Prostate gland (tissue), 2 donors: Measurements from ENCODE around the gene ASPG.

Experiments
- POLR2A ChIP-seq: fragments of 450-650 bp; IDR thresholded peaks from one replicate; pipeline ENCODE4 v1.6.1; 2016; ENCODE audit warnings: antibody characterized with exemption, mild to moderate bottlenecking
- POLR2AphosphoS5 ChIP-seq: sonication (generic); formaldehyde crosslinking; IDR thresholded peaks from one replicate; pipeline ENCODE4 v1.6.1; 2017; ENCODE audit warnings: antibody characterized with exemption
- TF ChIP-seq, protein P1 (sequence below), 4 experiments: fragments of 200-600 bp in 2 of 4; fragments of 450-650 bp in 2 of 4; sonication (generic) in 2 of 4; IDR thresholded peaks; 1 replicate in 3 of 4; 2 replicates in 1 of 4; pipeline ENCODE4 v1.5.1; 2016 to 2019; ENCODE audit warnings: antibody characterized with exemption in 4 of 4, mild to moderate bottlenecking in 2 of 4, moderate library complexity in 2 of 4

- TF ChIP-seq, protein P1, sequence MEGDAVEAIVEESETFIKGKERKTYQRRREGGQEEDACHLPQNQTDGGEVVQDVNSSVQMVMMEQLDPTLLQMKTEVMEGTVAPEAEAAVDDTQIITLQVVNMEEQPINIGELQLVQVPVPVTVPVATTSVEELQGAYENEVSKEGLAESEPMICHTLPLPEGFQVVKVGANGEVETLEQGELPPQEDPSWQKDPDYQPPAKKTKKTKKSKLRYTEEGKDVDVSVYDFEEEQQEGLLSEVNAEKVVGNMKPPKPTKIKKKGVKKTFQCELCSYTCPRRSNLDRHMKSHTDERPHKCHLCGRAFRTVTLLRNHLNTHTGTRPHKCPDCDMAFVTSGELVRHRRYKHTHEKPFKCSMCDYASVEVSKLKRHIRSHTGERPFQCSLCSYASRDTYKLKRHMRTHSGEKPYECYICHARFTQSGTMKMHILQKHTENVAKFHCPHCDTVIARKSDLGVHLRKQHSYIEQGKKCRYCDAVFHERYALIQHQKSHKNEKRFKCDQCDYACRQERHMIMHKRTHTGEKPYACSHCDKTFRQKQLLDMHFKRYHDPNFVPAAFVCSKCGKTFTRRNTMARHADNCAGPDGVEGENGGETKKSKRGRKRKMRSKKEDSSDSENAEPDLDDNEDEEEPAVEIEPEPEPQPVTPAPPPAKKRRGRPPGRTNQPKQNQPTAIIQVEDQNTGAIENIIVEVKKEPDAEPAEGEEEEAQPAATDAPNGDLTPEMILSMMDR (IDR thresholded peaks at IDR 0.05), result no peak
- TF ChIP-seq POLR2A (no peak), POLR2AphosphoS5 (no peak)
Observed at GRCh38 chr14:104094056-104094708, 8.7 kb downstream of the ASPG start.
